ENCODE results near the gene DOCK6.

The DOCK6 gene

DNA sequence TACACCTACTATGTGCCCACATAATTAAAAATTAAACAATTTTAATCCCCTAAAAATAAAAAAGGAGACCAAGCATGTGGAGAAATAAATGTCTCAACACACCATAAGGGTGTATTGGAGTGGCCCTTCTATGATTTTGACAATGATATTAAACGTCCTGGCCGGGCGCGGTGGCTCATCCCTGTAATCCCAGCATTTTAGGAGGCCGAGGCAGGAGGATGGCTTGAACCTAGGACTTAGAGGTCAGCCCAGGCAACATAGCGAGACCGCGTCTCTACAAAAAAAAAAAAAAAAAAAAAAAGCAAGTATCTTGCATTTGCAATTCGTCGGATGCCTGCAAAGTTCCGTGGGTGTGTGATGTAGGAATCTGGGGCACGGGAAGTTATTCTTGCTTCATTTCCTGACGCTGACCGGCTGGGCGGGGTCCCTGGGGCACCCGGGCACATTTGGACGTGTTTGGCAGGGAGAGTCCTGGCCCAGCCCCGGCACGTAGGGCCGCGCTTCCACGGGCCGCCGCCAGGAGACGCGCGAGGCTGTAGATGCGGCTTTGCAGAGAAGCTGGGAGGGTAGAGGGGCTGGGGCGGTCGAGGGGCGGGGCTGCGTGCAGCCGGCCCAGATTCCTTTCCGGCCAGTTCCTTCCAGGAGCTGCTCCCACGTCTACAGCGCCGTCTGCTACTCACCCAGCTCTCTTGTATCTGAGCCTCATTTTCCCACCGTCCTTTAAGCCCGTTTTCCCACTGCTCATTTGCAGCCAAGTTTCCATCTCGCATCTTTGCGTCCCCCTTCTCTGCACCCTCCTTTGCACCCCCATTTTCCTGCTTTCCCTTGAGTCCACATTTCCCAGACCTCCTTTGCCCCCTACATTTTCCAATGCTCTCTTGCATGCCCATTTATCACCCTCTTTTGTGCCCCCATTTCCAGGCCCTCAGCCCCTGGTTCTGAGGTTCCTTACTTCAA lies 31.4 kb upstream of the DOCK6 start:
- Histone ChIP-seq H3K4me1 (peaks cover 0 to 25% (median 12%) of the 10 kb centered on the region in 4 donors), H3K9me3 (no peaks in the 10 kb centered on the region), H3K27ac (peak overlapping the region; percentile 50 to 64), H3K4me3 (peak overlapping the region; percentile 21 to 23), H3K27me3 (no peaks in the 10 kb centered on the region), H3K36me3 (no peaks in the 10 kb centered on the region)
- TF ChIP-seq, protein P1, sequence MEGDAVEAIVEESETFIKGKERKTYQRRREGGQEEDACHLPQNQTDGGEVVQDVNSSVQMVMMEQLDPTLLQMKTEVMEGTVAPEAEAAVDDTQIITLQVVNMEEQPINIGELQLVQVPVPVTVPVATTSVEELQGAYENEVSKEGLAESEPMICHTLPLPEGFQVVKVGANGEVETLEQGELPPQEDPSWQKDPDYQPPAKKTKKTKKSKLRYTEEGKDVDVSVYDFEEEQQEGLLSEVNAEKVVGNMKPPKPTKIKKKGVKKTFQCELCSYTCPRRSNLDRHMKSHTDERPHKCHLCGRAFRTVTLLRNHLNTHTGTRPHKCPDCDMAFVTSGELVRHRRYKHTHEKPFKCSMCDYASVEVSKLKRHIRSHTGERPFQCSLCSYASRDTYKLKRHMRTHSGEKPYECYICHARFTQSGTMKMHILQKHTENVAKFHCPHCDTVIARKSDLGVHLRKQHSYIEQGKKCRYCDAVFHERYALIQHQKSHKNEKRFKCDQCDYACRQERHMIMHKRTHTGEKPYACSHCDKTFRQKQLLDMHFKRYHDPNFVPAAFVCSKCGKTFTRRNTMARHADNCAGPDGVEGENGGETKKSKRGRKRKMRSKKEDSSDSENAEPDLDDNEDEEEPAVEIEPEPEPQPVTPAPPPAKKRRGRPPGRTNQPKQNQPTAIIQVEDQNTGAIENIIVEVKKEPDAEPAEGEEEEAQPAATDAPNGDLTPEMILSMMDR (IDR thresholded peaks at IDR 0.05), result peak; percentile 99
- intact Hi-C loops (cut with DNase I; ENCODE audit: low total_unique reads), result loop anchor here (1.0 to 10.0 kb wide), 4 partner anchors 44 to 188 kb away; partner anchors contain the start of genes ELAVL3, RAB3D and SWSAP1
- DNase-seq, result peak; percentile 97 to 99

- Histone ChIP-seq H3K9me3 (no peaks in the 10 kb centered on the region), H3K4me3 (no peak overlapping the region), H3K27me3 (no peaks in the 10 kb centered on the region), H3K4me1 (peaks cover 0 to 25% (median 12%) of the 10 kb centered on the region in 4 donors), H3K27ac (no peak overlapping the region), H3K36me3 (no peaks in the 10 kb centered on the region)
- intact Hi-C loops (cut with DNase I; ENCODE audit: low total_unique reads), result loop anchor here (5.0 to 10.0 kb wide), 3 partner anchors 45 to 155 kb away; partner anchors contain the start of genes RAB3D and SWSAP1
- DNase-seq, result no peak
- TF ChIP-seq, protein P1 (IDR thresholded peaks at IDR 0.05), result no peak
Observed at GRCh38 chr19:11291991-11292390, 29.7 kb upstream of the DOCK6 start.

DNA sequence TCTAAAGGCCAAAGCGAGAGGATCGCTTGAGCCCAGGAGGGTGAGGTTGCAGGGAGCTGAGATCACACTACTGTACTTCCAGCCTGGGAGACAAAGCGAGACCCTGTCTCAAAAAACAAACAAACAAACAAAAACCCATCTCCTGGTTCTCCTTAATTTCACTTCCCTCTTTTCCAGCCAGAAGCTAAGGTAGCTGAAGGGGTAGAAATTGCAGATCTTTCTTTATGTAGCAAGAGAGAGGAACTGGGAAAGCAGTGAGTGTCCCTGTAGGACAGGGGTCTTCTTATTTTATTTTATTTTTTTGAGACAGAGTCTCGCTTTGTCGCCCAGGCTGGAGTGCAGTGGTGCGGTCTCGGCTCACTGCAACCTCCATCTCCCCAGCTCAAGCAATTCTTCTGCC lies 29.1 kb upstream of the DOCK6 start:
- H3K36me3 ChIP-seq, result no peaks in the 10 kb centered on the region
- peaks cover 0 to 20% (median 15%) of the 10 kb centered on the region in 4 donors for H3K4me1 ChIP-seq
- no peaks in the 10 kb centered on the region for H3K9me3 ChIP-seq
- intact Hi-C loops (cut with DNase I; ENCODE audit: low total_unique reads), result loop anchor here (5.0 to 10.0 kb wide), 3 partner anchors 46 to 156 kb away; partner anchors contain the start of genes RAB3D and SWSAP1
- no peak overlapping the region for H3K27ac ChIP-seq
- TF ChIP-seq, protein P1 (IDR thresholded peaks at IDR 0.05), result no peak
- no peak for DNase-seq
- no peaks in the 10 kb centered on the region for H3K27me3 ChIP-seq
- no peak overlapping the region for H3K4me3 ChIP-seq

DNA sequence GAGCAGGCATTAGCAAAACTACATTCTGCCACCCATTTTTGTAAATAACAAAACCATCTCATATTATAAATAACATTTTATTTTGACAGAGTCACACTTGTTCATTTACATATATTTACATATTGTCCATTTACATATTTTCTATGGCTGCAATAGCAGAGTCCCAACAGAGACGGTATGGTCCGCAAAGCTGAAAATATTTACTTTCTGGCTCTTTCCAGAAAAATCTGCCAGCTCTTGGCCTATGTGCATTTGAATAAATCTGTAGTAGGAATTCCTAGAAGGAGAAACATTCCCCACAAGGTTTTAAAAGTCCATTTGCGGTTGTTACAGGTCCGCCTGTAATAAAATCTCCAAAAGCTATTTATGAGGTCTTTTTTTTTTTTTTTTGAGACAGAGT lies 27.9 kb upstream of the DOCK6 start:
- DNase-seq, result no peak
- TF ChIP-seq, protein P1 (IDR thresholded peaks at IDR 0.05), result no peak
- H3K27ac ChIP-seq, result no peak overlapping the region
- no peaks in the 10 kb centered on the region for H3K9me3 ChIP-seq
- H3K27me3 ChIP-seq, result no peaks in the 10 kb centered on the region
- intact Hi-C loops (cut with DNase I; ENCODE audit: low total_unique reads), result loop anchor here (5.0 to 10.0 kb wide), 3 partner anchors 47 to 157 kb away; partner anchors contain the start of genes RAB3D and SWSAP1
- H3K36me3 ChIP-seq, result no peaks in the 10 kb centered on the region
- H3K4me3 ChIP-seq, result no peak overlapping the region
- peaks cover 0 to 12% (median 8%) of the 10 kb centered on the region in 4 donors for H3K4me1 ChIP-seq

DNA sequence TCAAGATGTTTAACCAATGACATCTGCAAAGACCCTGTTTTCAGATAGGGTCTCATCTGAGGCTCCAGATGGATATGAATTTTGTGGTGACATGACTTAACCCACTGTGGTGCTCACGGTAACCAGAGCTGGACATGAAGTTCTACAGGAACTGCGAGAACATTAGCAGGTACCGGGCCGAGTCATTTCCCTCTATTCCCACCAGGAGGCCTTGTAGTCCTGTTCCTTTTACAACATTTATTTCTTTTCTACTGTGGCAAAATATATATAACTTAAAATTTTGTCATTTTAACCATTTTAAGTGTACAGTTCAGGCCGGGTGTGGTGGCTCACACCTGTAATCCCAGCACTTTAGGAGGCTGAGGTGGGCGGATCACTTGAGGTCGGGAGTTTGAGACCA lies 26.0 kb upstream of the DOCK6 start:
- H3K4me1 ChIP-seq, result peaks cover 0 to 5% (median 2%) of the 10 kb centered on the region in 4 donors
- TF ChIP-seq, protein P1 (IDR thresholded peaks at IDR 0.05), result peak; percentile 28 to 31
- H3K36me3 ChIP-seq, result no peaks in the 10 kb centered on the region
- no peaks in the 10 kb centered on the region for H3K27me3 ChIP-seq
- no peak for DNase-seq
- H3K9me3 ChIP-seq, result no peaks in the 10 kb centered on the region
- intact Hi-C loops (cut with DNase I; ENCODE audit: low total_unique reads), result no loop called here
- no peak overlapping the region for H3K4me3 ChIP-seq
- no peak overlapping the region for H3K27ac ChIP-seq
